ENCODE measurements around the gene PHF21A. TPM values are rescaled to one million over a fixed set of nuclear protein-coding genes. Genes with fewer than 3 reads are reported as not detected.
A peak's percentile ranks its signal among the peaks of the same experiment; 100 is the strongest.

The PHF21A gene
- total and polyA plus RNA-seq, 10 of the 15 experiments (the other 5 are each of a cell fraction or from before 2014, with no cell fraction given): 2.6 to 37.2 (median 16.0) TPM

DNA sequence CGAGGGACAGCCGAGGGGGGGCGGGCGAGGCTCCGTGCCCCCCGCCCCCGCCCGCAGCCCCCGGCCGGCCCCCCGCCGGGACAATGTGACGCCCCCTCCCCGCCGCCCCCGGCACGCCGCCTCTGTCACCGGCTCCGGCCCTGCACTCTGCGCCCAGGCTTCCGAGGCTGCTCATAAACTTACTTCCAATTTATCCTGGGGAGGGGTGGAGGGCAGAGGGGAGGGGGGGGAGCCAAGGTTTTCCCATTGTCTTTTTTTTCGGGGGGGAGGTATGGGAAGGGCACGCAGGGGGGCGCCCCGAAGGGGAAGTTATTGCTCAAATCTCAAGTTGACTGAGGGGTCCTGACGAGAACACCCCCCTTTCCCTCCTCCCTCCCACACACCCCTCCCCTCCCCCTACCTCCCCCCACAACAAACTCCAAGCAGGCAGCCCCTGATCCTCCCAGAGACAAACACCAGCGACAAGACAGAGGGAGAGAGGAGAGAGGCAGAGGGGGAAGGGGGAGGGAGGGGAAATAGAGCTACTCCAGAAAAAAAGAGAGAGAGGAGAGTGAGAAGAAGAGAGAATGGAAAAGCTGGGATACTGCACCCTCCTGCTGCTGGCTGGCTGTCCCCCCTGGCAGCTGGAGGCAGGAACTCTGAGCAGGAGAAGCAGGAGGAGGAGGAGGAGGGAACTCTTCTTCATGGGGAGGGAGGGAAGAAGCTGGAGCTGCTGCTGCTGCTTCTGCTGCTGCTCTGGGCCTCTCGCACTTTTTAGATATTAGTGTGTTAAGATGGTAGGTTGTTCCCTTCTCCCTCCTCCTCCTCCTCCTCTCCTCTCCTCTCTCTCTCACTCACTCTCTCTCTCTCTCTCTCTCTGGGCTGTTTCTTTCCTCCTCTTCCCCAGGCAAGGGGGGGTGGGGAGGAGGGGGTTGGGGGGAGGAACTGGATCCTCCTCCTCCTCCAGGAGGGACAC, 631 bp downstream of the PHF21A start (continued):
- TF ChIP-seq, protein P1, sequence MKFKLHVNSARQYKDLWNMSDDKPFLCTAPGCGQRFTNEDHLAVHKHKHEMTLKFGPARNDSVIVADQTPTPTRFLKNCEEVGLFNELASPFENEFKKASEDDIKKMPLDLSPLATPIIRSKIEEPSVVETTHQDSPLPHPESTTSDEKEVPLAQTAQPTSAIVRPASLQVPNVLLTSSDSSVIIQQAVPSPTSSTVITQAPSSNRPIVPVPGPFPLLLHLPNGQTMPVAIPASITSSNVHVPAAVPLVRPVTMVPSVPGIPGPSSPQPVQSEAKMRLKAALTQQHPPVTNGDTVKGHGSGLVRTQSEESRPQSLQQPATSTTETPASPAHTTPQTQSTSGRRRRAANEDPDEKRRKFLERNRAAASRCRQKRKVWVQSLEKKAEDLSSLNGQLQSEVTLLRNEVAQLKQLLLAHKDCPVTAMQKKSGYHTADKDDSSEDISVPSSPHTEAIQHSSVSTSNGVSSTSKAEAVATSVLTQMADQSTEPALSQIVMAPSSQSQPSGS (IDR thresholded peaks at IDR 0.05; ENCODE audit: low read length): no peak
- TF ChIP-seq POLR2AphosphoS5 (IDR thresholded peaks at IDR 0.05; ENCODE audit: low read length): no peak
- no peak for TF ChIP-seq EP300 (IDR thresholded peaks at IDR 0.05; ENCODE audit: borderline replicate concordance in 1 of 2, control insufficient read depth in 1 of 2, low read depth in 2 of 2, low read length in 2 of 2)
- TF ChIP-seq MEF2A (IDR thresholded peaks at IDR 0.05; ENCODE audit: insufficient read depth, low read depth, low read length): no peak
- TF ChIP-seq EGR1 (IDR thresholded peaks at IDR 0.05; ENCODE audit: borderline replicate concordance in 1 of 2, low read depth in 2 of 2, low read length in 2 of 2): 0 out of 3 replicates have a peak, but pooled peaks of 1 of the 2 experiments have one; percentile 15
- no peak for TF ChIP-seq LARP7 (IDR thresholded peaks at IDR 0.05)
- no peak for TF ChIP-seq KDM1A (IDR thresholded peaks at IDR 0.05; ENCODE audit: borderline replicate concordance)
- TF ChIP-seq SMAD5 (IDR thresholded peaks at IDR 0.05; ENCODE audit: low read depth): no peak
- no peak for TF ChIP-seq SP1 (IDR thresholded peaks at IDR 0.05; ENCODE audit: low read depth, low read length)
- TF ChIP-seq CHD4 (IDR thresholded peaks at IDR 0.05): no peak
- 0 out of 2 replicates have a peak, but pooled peaks have one; percentile 63 for TF ChIP-seq NBN (IDR thresholded peaks at IDR 0.05)
- TF ChIP-seq CREB1 (IDR thresholded peaks at IDR 0.05; ENCODE audit: low read depth): no peak
- TF ChIP-seq NR2F1 (conservative IDR thresholded peaks at IDR 0.05): no peak
- peak; percentile 66 to 73 for TF ChIP-seq IKZF2 (IDR thresholded peaks at IDR 0.05)
- TF ChIP-seq, protein P2, sequence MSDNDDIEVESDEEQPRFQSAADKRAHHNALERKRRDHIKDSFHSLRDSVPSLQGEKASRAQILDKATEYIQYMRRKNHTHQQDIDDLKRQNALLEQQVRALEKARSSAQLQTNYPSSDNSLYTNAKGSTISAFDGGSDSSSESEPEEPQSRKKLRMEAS (IDR thresholded peaks at IDR 0.05; ENCODE audit: low read depth, low read length): no peak
- TF ChIP-seq, protein P3, sequence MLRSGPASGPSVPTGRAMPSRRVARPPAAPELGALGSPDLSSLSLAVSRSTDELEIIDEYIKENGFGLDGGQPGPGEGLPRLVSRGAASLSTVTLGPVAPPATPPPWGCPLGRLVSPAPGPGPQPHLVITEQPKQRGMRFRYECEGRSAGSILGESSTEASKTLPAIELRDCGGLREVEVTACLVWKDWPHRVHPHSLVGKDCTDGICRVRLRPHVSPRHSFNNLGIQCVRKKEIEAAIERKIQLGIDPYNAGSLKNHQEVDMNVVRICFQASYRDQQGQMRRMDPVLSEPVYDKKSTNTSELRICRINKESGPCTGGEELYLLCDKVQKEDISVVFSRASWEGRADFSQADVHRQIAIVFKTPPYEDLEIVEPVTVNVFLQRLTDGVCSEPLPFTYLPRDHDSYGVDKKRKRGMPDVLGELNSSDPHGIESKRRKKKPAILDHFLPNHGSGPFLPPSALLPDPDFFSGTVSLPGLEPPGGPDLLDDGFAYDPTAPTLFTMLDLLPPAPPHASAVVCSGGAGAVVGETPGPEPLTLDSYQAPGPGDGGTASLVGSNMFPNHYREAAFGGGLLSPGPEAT (IDR thresholded peaks at IDR 0.05; ENCODE audit: low read depth): peak; percentile 30; the same call in 1 of the 2 replicates
- no peak for TF ChIP-seq IRF4 (IDR thresholded peaks at IDR 0.05; ENCODE audit: low read depth, low read length)
- TF ChIP-seq, protein P4, sequence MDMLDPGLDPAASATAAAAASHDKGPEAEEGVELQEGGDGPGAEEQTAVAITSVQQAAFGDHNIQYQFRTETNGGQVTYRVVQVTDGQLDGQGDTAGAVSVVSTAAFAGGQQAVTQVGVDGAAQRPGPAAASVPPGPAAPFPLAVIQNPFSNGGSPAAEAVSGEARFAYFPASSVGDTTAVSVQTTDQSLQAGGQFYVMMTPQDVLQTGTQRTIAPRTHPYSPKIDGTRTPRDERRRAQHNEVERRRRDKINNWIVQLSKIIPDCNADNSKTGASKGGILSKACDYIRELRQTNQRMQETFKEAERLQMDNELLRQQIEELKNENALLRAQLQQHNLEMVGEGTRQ (IDR thresholded peaks at IDR 0.05; ENCODE audit: borderline replicate concordance, low read depth, low read length): no peak

Data from GM12878 (cell line).